ENCODE results near the gene PTPN4. TPM values are rescaled to one million over a fixed set of nuclear protein-coding genes. Genes with fewer than 3 reads are reported as not detected.

Gene PTPN4
- total RNA-seq, 1 donor: 19.5 TPM

- no peaks in the 10 kb centered on the region for H3K36me3 ChIP-seq (ENCODE audit: insufficient read depth, low read length)
- no peak overlapping the region for H3K27ac ChIP-seq (ENCODE audit: low read depth, low read length)
- H4K20me1 ChIP-seq (ENCODE audit: insufficient read depth, low read length): peaks cover 5% of the 10 kb centered on the region
- no peak overlapping the region for H2AFZ ChIP-seq (ENCODE audit: low read length)
- H3K79me2 ChIP-seq (ENCODE audit: insufficient read depth, low read length): no peaks in the 10 kb centered on the region
- no peak overlapping the region for H3K4me3 ChIP-seq (ENCODE audit: insufficient read depth, low read length)
- no peaks in the 10 kb centered on the region for H3K4me1 ChIP-seq (ENCODE audit: insufficient read depth, low read length)
- DNase-seq (ENCODE audit: insufficient read length, low spot score, missing footprints): no peak
- H3K4me2 ChIP-seq (ENCODE audit: insufficient read depth, low read length): no peak overlapping the region
- H3K27me3 ChIP-seq (ENCODE audit: insufficient read depth, low read length): no peaks in the 10 kb centered on the region
- no peak for TF ChIP-seq CTCF (IDR thresholded peaks at IDR 0.05; ENCODE audit: extremely low read depth, low read depth, low read length)
- H3K9me3 ChIP-seq (ENCODE audit: low read depth, low read length): no peaks in the 10 kb centered on the region
Observed at GRCh38 chr2:119837350-119837749, 77.6 kb downstream of the PTPN4 start.

DNA sequence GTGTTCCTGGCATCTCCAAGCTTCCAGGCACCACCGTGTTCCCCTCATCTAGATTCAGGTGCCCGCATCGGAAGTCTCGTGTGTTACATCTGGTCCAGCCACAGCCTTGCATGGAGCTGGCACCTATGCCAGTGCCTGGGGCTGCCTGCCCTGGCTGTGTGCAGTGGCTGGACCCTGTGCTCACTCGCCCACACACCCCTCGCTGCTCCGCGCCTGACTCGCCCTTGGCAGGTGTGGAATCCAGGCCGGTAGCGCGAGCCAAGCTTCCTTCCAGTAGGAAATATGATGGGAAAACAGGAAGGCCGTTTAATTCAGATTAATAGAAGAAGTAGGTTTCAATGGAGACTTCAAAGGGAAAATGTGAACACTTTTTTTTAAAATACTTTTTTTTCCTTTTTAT is 78.0 kb downstream of the PTPN4 start:
- H3K27me3 ChIP-seq (ENCODE audit: insufficient read depth, low read length): no peaks in the 10 kb centered on the region
- TF ChIP-seq CTCF (IDR thresholded peaks at IDR 0.05; ENCODE audit: extremely low read depth, low read depth, low read length): no peak
- peaks cover 3% of the 10 kb centered on the region for H4K20me1 ChIP-seq (ENCODE audit: insufficient read depth, low read length)
- no peaks in the 10 kb centered on the region for H3K79me2 ChIP-seq (ENCODE audit: insufficient read depth, low read length)
- no peak overlapping the region for H2AFZ ChIP-seq (ENCODE audit: low read length)
- DNase-seq (ENCODE audit: insufficient read length, low spot score, missing footprints): no peak
- H3K4me3 ChIP-seq (ENCODE audit: insufficient read depth, low read length): no peak overlapping the region
- no peaks in the 10 kb centered on the region for H3K9me3 ChIP-seq (ENCODE audit: low read depth, low read length)
- no peaks in the 10 kb centered on the region for H3K4me1 ChIP-seq (ENCODE audit: insufficient read depth, low read length)
- no peaks in the 10 kb centered on the region for H3K36me3 ChIP-seq (ENCODE audit: insufficient read depth, low read length)
- H3K4me2 ChIP-seq (ENCODE audit: insufficient read depth, low read length): no peak overlapping the region
- no peak overlapping the region for H3K27ac ChIP-seq (ENCODE audit: low read depth, low read length)

DNA sequence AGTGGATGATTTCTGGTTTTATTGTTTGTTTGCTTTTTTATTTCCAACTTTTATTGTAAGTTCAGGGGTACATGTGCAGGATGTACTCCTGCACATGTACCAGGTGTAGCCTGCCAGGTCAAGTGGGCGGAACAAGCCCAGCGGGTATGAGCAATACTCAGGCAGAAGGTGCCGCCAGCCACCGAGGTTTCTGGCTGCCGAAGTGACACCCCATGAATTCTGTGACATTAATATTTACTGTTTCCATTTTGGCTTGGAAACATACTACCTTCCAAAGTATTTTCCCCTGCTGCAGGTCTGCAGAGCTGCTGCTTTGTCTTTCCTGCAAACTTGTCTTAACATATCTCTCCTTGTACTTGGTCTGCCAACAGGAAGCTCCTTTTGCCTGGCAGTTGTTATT is 78.5 kb downstream of the PTPN4 start:
- Histone ChIP-seq H3K27ac (ENCODE audit: low read depth, low read length) (no peak overlapping the region), H3K9me3 (ENCODE audit: low read depth, low read length) (no peaks in the 10 kb centered on the region), H3K36me3 (ENCODE audit: insufficient read depth, low read length) (no peaks in the 10 kb centered on the region), H2AFZ (ENCODE audit: low read length) (no peak overlapping the region), H3K4me2 (ENCODE audit: insufficient read depth, low read length) (no peak overlapping the region), H3K79me2 (ENCODE audit: insufficient read depth, low read length) (no peaks in the 10 kb centered on the region), H3K4me3 (ENCODE audit: insufficient read depth, low read length) (no peak overlapping the region), H3K4me1 (ENCODE audit: insufficient read depth, low read length) (no peaks in the 10 kb centered on the region), H4K20me1 (ENCODE audit: insufficient read depth, low read length) (peaks cover 2% of the 10 kb centered on the region), H3K27me3 (ENCODE audit: insufficient read depth, low read length) (no peaks in the 10 kb centered on the region)
- no peak for TF ChIP-seq CTCF (IDR thresholded peaks at IDR 0.05; ENCODE audit: extremely low read depth, low read depth, low read length)
- DNase-seq (ENCODE audit: insufficient read length, low spot score, missing footprints): no peak

DNA sequence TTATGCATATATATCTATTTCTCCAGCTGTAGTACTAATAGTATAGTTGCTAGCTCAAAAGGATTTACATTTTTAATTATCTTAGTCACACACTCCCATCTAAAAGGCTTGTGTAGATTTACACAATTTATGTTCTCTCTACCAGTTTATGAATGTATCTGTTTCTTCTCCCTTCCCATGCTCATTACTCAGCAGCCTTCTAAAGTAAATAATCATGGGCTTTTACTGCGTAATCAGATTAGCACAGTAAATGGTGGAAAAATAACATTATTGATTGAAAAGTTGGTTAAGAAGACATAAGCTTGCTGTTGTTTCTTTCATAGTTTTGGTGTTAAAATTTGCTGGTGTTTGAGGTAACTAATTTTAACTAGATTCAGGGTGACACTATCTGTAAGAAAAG is 81.8 kb downstream of the PTPN4 start:
- H3K36me3 ChIP-seq (ENCODE audit: insufficient read depth, low read length): no peaks in the 10 kb centered on the region
- DNase-seq (ENCODE audit: insufficient read length, low spot score, missing footprints): no peak
- H3K9me3 ChIP-seq (ENCODE audit: low read depth, low read length): no peaks in the 10 kb centered on the region
- TF ChIP-seq CTCF (IDR thresholded peaks at IDR 0.05; ENCODE audit: extremely low read depth, low read depth, low read length): no peak
- H3K4me3 ChIP-seq (ENCODE audit: insufficient read depth, low read length): no peak overlapping the region
- H3K27ac ChIP-seq (ENCODE audit: low read depth, low read length): no peak overlapping the region
- no peak overlapping the region for H2AFZ ChIP-seq (ENCODE audit: low read length)
- H3K4me2 ChIP-seq (ENCODE audit: insufficient read depth, low read length): no peak overlapping the region
- no peaks in the 10 kb centered on the region for H3K27me3 ChIP-seq (ENCODE audit: insufficient read depth, low read length)
- H3K79me2 ChIP-seq (ENCODE audit: insufficient read depth, low read length): no peaks in the 10 kb centered on the region
- peaks cover 2% of the 10 kb centered on the region for H4K20me1 ChIP-seq (ENCODE audit: insufficient read depth, low read length)
- no peaks in the 10 kb centered on the region for H3K4me1 ChIP-seq (ENCODE audit: insufficient read depth, low read length)

Measured in osteoblast (primary cell).